ENCODE results near the gene APBA1.
A peak's percentile ranks its signal among the peaks of the same experiment; 100 is the strongest.

Gene APBA1

GRCh38 chr9:69604568-69605219, 67.5 kb downstream of the APBA1 start:
- no peak for ATAC-seq
- TF ChIP-seq BACH2 (CRISPR knock-in tag; IDR thresholded peaks at IDR 0.05; ENCODE audit: borderline replicate concordance) (no peak), POU6F1 (CRISPR knock-in tag; IDR thresholded peaks at IDR 0.05; ENCODE audit: borderline replicate concordance, low read depth) (no peak), TSHZ2 (CRISPR knock-in tag; IDR thresholded peaks at IDR 0.05) (no peak)

- TF ChIP-seq ISL1 (CRISPR knock-in tag; IDR thresholded peaks at IDR 0.05) (peak; percentile 59), ZC3H10 (CRISPR knock-in tag; IDR thresholded peaks at IDR 0.05) (no peak), PATZ1 (CRISPR knock-in tag; IDR thresholded peaks at IDR 0.05; ENCODE audit: borderline replicate concordance) (no peak), BACH2 (CRISPR knock-in tag; IDR thresholded peaks at IDR 0.05; ENCODE audit: borderline replicate concordance) (no peak)
- peak; percentile 84 for ATAC-seq
Observed at GRCh38 chr9:69603656-69604055, 68.5 kb downstream of the APBA1 start.

GRCh38 chr9:69602773-69603172, 69.4 kb downstream of the APBA1 start:
- ATAC-seq = no peak
- TF ChIP-seq ARNTL (CRISPR knock-in tag; IDR thresholded peaks at IDR 0.05; ENCODE audit: borderline replicate concordance, low read depth) (no peak), CREB5 (CRISPR knock-in tag; IDR thresholded peaks at IDR 0.05; ENCODE audit: low read depth) (no peak), CSDC2 (CRISPR knock-in tag; IDR thresholded peaks at IDR 0.05) (no peak), GLIS3 (CRISPR knock-in tag; IDR thresholded peaks at IDR 0.05) (no peak), ZNF8 (CRISPR knock-in tag; IDR thresholded peaks at IDR 0.05) (no peak), ZC3H10 (CRISPR knock-in tag; IDR thresholded peaks at IDR 0.05) (no peak), POU6F1 (CRISPR knock-in tag; IDR thresholded peaks at IDR 0.05; ENCODE audit: borderline replicate concordance, low read depth) (no peak), ZNF70 (CRISPR knock-in tag; IDR thresholded peaks at IDR 0.05) (no peak), PPARA (CRISPR knock-in tag; IDR thresholded peaks at IDR 0.05; ENCODE audit: borderline replicate concordance) (no peak), ZFP3 (CRISPR knock-in tag; IDR thresholded peaks at IDR 0.05) (no peak), TOX (CRISPR knock-in tag; IDR thresholded peaks at IDR 0.05; ENCODE audit: borderline replicate concordance) (no peak), ZFP30 (CRISPR knock-in tag; IDR thresholded peaks at IDR 0.05) (no peak), ESRRG (CRISPR knock-in tag; IDR thresholded peaks at IDR 0.05) (no peak), TCF4 (CRISPR knock-in tag; IDR thresholded peaks at IDR 0.05; ENCODE audit: borderline replicate concordance) (no peak), PATZ1 (CRISPR knock-in tag; IDR thresholded peaks at IDR 0.05; ENCODE audit: borderline replicate concordance) (no peak)

Measured in SK-N-SH treated with all-trans-retinoic acid at 6 μM for 48 hours (cell line).